HG02938 (cell line): ENCODE data around the gene SIX3.

Experiments
- ATAC-seq: cut with Tn5 transposase; IDR thresholded peaks from one replicate; pipeline ENCODE4 v1.9.1; 2021; ENCODE audit warnings: mild to moderate bottlenecking, moderate library complexity; ENCODE audit not compliant: unreplicated experiment

Gene SIX3

GRCh38 chr2:44980751-44981713 is 39.5 kb downstream of the SIX3 start:
- ATAC-seq, result no peak

- ATAC-seq, result no peak
These were observed 40.2 kb downstream of the SIX3 start for GRCh38 chr2:44981714-44982108.

GRCh38 chr2:44983836-44984604 is 42.5 kb downstream of the SIX3 start:
- no peak for ATAC-seq

- ATAC-seq, result no peak
These were observed 47.7 kb downstream of the SIX3 start for GRCh38 chr2:44989176-44989575.

- no peak for ATAC-seq
These were observed 52.9 kb downstream of the SIX3 start for GRCh38 chr2:44994377-44994776.
